Transverse colon (tissue), 4 donors: ENCODE measurements around the gene GBGT1. TPM values are rescaled to one million over a fixed set of nuclear protein-coding genes. Genes with fewer than 3 reads are reported as not detected.

ENCODE experiments used
- DNase-seq: peaks from one replicate; pipeline ENCODE4 v3.0.0-alpha.2; 2019
- H3K27ac ChIP-seq, 4 donors: fragments of 200-600 bp; sonication (generic); 2 replicates each; pipeline ENCODE4 v1.5.1; 2016 to 2018; ENCODE audit warnings: inconsistent platforms in 4 of 4
- H3K27me3 ChIP-seq: fragments of 200-600 bp; sonication (generic); 2 replicates; pipeline ENCODE4 v1.5.1; 2017; ENCODE audit warnings: inconsistent platforms
- H3K36me3 ChIP-seq, 4 donors: fragments of 200-600 bp; sonication (generic); 2 replicates each; pipeline ENCODE4 v1.5.1; 2017 to 2019; ENCODE audit warnings: inconsistent platforms in 4 of 4
- H3K4me1 ChIP-seq, 4 donors: fragments of 200-600 bp; sonication (generic); 2 replicates each; pipeline ENCODE4 v1.5.1; 2017 to 2020; ENCODE audit warnings: inconsistent platforms in 4 of 4
- H3K4me3 ChIP-seq, 4 donors: fragments of 200-600 bp; sonication (generic); 1 replicate in 1 of 4; 2 replicates in 3 of 4; pipeline versions ENCODE4 v1.5.1 to v1.6.1; 2017 to 2019; ENCODE audit warnings: inconsistent platforms in 4 of 4
- H3K9me3 ChIP-seq, 2 donors: fragments of 200-600 bp; sonication (generic); 2 replicates each; pipeline ENCODE4 v1.5.1; 2017 to 2019; ENCODE audit warnings: inconsistent platforms in 2 of 2
- EP300 ChIP-seq: sonication (generic); formaldehyde crosslinking; IDR thresholded peaks from one replicate; pipeline ENCODE4 v1.6.1; 2017; ENCODE audit warnings: antibody characterized with exemption, low read depth
- POLR2A ChIP-seq: fragments of 450-650 bp; IDR thresholded peaks from one replicate; pipeline ENCODE4 v1.6.1; 2016; ENCODE audit warnings: antibody characterized with exemption, mild to moderate bottlenecking, moderate library complexity
- POLR2AphosphoS5 ChIP-seq, 3 donors: sonication (generic); formaldehyde crosslinking; IDR thresholded peaks; one replicate each; pipeline ENCODE4 v1.6.1; 2016; ENCODE audit warnings: antibody characterized with exemption in 3 of 3
- WGBS, 2 donors: methylation state at CpG; one replicate each; pipeline ENCODE4 v1.1.5; 2018; ENCODE audit warnings: low coverage in 1 of 2; 5-methylcytosine and 5-hydroxymethylcytosine counted together
- in situ Hi-C, 4 donors: fragments of 200-750 bp; cut with MboI; loops; one replicate each; pipeline versions ENCODE4 v1.15.0 to v1.15.1; 2017; ENCODE audit warnings: low sequenced_read_pairs in 3 of 4, low pct_ligation_motif_present in 1 of 4, low pct_unique_long_range_greater_than_20kb in 1 of 4
- intact Hi-C: fragments of 100-400 bp; cut with DNase I; formaldehyde crosslinking; loops from one replicate; pipeline ENCODE4 v1.15.1; 2023; ENCODE audit warnings: low total_unique reads
- total RNA-seq, 4 donors: library from RNA; depleted of rRNA; stranded (reverse); fragments of >200 nt; gene quantifications; one replicate each; pipeline ENCODE4 v1.1.0, GENCODE V29; 2016
- TF ChIP-seq, protein P1 (sequence below), 5 experiments: fragments of 200-600 bp in 3 of 5; fragments of 450-650 bp in 2 of 5; sonication (generic) in 3 of 5; IDR thresholded peaks; 1 replicate in 2 of 5; 2 replicates in 3 of 5; pipeline ENCODE4 v1.5.1; 2016 to 2017; ENCODE audit warnings: antibody characterized with exemption in 5 of 5, inconsistent platforms in 3 of 5, mild to moderate bottlenecking in 2 of 5, moderate library complexity in 1 of 5

GBGT1 gene
- total RNA-seq, 4 donors from 2014 or later: 4.1 to 15.7 (median 11.8) TPM

- H3K36me3 ChIP-seq: no peaks in the 10 kb centered on the region
- no peaks in the 10 kb centered on the region for H3K9me3 ChIP-seq
- intact Hi-C loops (no loop called here), in situ Hi-C loops (no loop called here)
- peaks cover 26 to 65% (median 36%) of the 10 kb centered on the region in 4 donors for H3K4me1 ChIP-seq
- WGBS, 2 donors: 83 to 93% methylated on average over 3 to 28 of the region's 29 CpGs
- TF ChIP-seq, protein P1, sequence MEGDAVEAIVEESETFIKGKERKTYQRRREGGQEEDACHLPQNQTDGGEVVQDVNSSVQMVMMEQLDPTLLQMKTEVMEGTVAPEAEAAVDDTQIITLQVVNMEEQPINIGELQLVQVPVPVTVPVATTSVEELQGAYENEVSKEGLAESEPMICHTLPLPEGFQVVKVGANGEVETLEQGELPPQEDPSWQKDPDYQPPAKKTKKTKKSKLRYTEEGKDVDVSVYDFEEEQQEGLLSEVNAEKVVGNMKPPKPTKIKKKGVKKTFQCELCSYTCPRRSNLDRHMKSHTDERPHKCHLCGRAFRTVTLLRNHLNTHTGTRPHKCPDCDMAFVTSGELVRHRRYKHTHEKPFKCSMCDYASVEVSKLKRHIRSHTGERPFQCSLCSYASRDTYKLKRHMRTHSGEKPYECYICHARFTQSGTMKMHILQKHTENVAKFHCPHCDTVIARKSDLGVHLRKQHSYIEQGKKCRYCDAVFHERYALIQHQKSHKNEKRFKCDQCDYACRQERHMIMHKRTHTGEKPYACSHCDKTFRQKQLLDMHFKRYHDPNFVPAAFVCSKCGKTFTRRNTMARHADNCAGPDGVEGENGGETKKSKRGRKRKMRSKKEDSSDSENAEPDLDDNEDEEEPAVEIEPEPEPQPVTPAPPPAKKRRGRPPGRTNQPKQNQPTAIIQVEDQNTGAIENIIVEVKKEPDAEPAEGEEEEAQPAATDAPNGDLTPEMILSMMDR (IDR thresholded peaks at IDR 0.05): no peak
- no peak for TF ChIP-seq EP300
- no peak overlapping the region for H3K4me3 ChIP-seq
- DNase-seq: peak; percentile 8
- H3K27me3 ChIP-seq: no peaks in the 10 kb centered on the region
- H3K27ac ChIP-seq: peak overlapping the region in 2 of 4 donors; percentile 1 to 80
Measured at GRCh38 chr9:133129001-133129795, 34.5 kb downstream of the GBGT1 start.

- in situ Hi-C loops: no loop called here
- intact Hi-C loops: no loop called here
- no peak for TF ChIP-seq POLR2AphosphoS5 (IDR thresholded peaks at IDR 0.05)
- H3K9me3 ChIP-seq: no peaks in the 10 kb centered on the region
- H3K36me3 ChIP-seq: no peaks in the 10 kb centered on the region
- peaks cover 15 to 58% (median 26%) of the 10 kb centered on the region in 4 donors for H3K4me1 ChIP-seq
- no peaks in the 10 kb centered on the region for H3K27me3 ChIP-seq
- no peak for DNase-seq
- peak overlapping the region; percentile 65 to 81 (median 74) for H3K27ac ChIP-seq
- WGBS, 2 donors: 91% methylated on average over 13 of the region's 13 CpGs; no CpG with 5 or more reads in 1 of the 2 donors
- H3K4me3 ChIP-seq: no peak overlapping the region
Measured at GRCh38 chr9:133128152-133128551, 35.6 kb downstream of the GBGT1 start.

GRCh38 chr9:133127340-133127981 lies 36.3 kb downstream of the GBGT1 start:
- in situ Hi-C loops: no loop called here
- intact Hi-C loops: no loop called here
- Histone ChIP-seq H3K4me3 (no peak overlapping the region), H3K27me3 (no peaks in the 10 kb centered on the region), H3K9me3 (no peaks in the 10 kb centered on the region), H3K27ac (peak overlapping the region; percentile 65 to 81 (median 74)), H3K36me3 (no peaks in the 10 kb centered on the region), H3K4me1 (peaks cover 11 to 58% (median 19%) of the 10 kb centered on the region in 4 donors)
- TF ChIP-seq POLR2A: no peak
- TF ChIP-seq EP300: peak; percentile 14
- TF ChIP-seq POLR2AphosphoS5 (IDR thresholded peaks at IDR 0.05): peak in 2 of 3 donors; percentile 25 to 40
- TF ChIP-seq, protein P1 (IDR thresholded peaks at IDR 0.05): no peak
- DNase-seq: peak; percentile 70
- WGBS, 2 donors: 86 to 100% methylated on average over 1 to 22 of the region's 23 CpGs

DNA sequence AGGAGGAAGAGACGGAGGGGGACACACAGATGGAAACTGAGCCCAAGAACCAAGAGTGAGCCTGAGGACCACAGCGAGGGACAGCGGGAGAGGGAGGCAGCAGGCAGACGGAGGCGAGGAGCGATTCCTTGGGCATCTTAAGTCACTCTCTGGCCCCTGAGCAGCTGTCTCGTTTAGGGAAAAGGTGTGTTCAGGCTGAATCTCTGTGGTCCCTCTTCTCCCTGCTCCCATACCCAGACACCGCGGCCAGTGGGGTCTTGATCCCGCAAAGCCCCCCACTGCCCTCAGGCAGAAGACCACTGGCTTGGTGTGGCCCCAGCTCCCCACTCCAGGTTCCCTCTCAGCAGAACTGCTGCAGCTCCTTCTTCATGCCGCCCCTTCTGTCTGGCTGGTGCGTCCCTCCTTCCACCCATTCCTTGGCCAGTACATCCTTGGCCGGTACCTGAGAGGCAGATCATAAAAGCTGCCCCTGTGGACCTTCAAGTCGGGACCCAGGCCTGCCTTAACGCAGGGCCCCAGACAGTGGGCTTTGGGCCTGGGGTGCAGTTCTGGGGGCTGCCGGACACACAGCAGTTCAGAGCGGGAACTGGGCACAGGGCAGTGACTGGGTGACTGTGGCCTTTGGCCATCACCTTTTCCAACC lies 36.9 kb downstream of the GBGT1 start:
- 85 to 100% methylated on average over 1 to 17 of the region's 17 CpGs for WGBS, 2 donors
- intact Hi-C loops (no loop called here), in situ Hi-C loops (no loop called here)
- H3K4me1 ChIP-seq: peaks cover 12 to 60% (median 20%) of the 10 kb centered on the region in 4 donors
- H3K4me3 ChIP-seq: peak overlapping the region in 1 of 4 donors; percentile 35
- H3K27me3 ChIP-seq: no peaks in the 10 kb centered on the region
- peak overlapping the region; percentile 65 to 81 (median 74) for H3K27ac ChIP-seq
- H3K36me3 ChIP-seq: no peaks in the 10 kb centered on the region
- DNase-seq: peak; percentile 12
- no peak for TF ChIP-seq EP300
- TF ChIP-seq POLR2AphosphoS5 (IDR thresholded peaks at IDR 0.05): no peak
- TF ChIP-seq, protein P1 (IDR thresholded peaks at IDR 0.05): no peak
- TF ChIP-seq POLR2A: no peak
- no peaks in the 10 kb centered on the region for H3K9me3 ChIP-seq
